WTC11 (cell line): Measurements from ENCODE around the gene CPEB3. TPM values are rescaled to one million over a fixed set of nuclear protein-coding genes. Genes with fewer than 3 reads are reported as not detected.

Experiments used
- ATAC-seq: fragments of 200-7000 bp; cut with Tn5 transposase; 2 replicates; pipeline ENCODE4 v1.10.0; 2021; ENCODE audit warnings: mild to moderate bottlenecking, moderate library complexity
- CTCF ChIA-PET: fragments of 300-600 bp; sonication (Branson Sonifier 250); formaldehyde crosslinking; loops from one replicate; lab custom pipeline; 2021; ENCODE audit warnings: antibody characterized with exemption; lab: Charles Lee
- POLR2A ChIA-PET: fragments of 350-600 bp; sonication (Branson Sonifier 250); formaldehyde crosslinking; loops from one replicate; lab custom pipeline; 2021; ENCODE audit warnings: antibody characterized with exemption; lab: Charles Lee
- DNase-seq: peaks from one replicate; pipeline ENCODE4 v3.0.0; 2021; ENCODE audit warnings: low spot score
- H3K27ac Mint-ChIP-seq: 2 replicates; pipeline ENCODE4 v1.8.0; 2021; ENCODE audit warnings: mixed read lengths
- H3K27me3 Mint-ChIP-seq: 2 replicates; pipeline ENCODE4 v1.8.0; 2021; ENCODE audit warnings: low read depth, mild to moderate bottlenecking, moderate library complexity, mixed read lengths
- H3K36me3 Mint-ChIP-seq: 2 replicates; pipeline ENCODE4 v1.8.0; 2021; ENCODE audit warnings: mixed read lengths
- H3K4me1 Mint-ChIP-seq: 2 replicates; pipeline ENCODE4 v1.8.0; 2022; ENCODE audit warnings: mixed read lengths
- H3K4me3 Mint-ChIP-seq: 2 replicates; pipeline ENCODE4 v1.8.0; 2021; ENCODE audit warnings: mild to moderate bottlenecking, moderate library complexity, mixed read lengths
- H3K9me3 Mint-ChIP-seq: 2 replicates; pipeline ENCODE4 v1.8.0; 2021; ENCODE audit warnings: mixed read lengths
- ELF4 ChIP-seq: sonication (generic); formaldehyde crosslinking; IDR thresholded peaks from 2 replicates; pipeline ENCODE4 v1.8.1; 2022; ENCODE audit warnings: low read depth, mild to moderate bottlenecking, moderate library complexity, missing genetic modification reagents
- GABPB1 ChIP-seq: sonication (generic); formaldehyde crosslinking; IDR thresholded peaks from 2 replicates; pipeline ENCODE4 v1.8.1; 2023; ENCODE audit warnings: mild to moderate bottlenecking, missing genetic modification reagents
- GTF2I ChIP-seq: fragments of 250-450 bp; sonication (Bioruptor Pico); conservative IDR thresholded peaks from 2 replicates; pipeline ENCODE4 v1.4.0; 2021; ENCODE audit warnings: mild to moderate bottlenecking
- NFATC4 ChIP-seq: fragments of 250-450 bp; sonication (Bioruptor Pico); IDR thresholded peaks from 2 replicates; pipeline ENCODE4 v1.9.0; 2021; ENCODE audit warnings: mild to moderate bottlenecking
- SOX15 ChIP-seq: fragments of 250-450 bp; sonication (Bioruptor Pico); IDR thresholded peaks from 2 replicates; pipeline ENCODE4 v1.9.0; 2021; ENCODE audit warnings: mild to moderate bottlenecking
- TEAD1 ChIP-seq: sonication (generic); formaldehyde crosslinking; IDR thresholded peaks from 2 replicates; pipeline ENCODE4 v1.8.0; 2022; ENCODE audit warnings: mild to moderate bottlenecking, missing genetic modification reagents
- ZNF671 ChIP-seq: fragments of 250-450 bp; sonication (Bioruptor Pico); IDR thresholded peaks from 2 replicates; pipeline ENCODE4 v1.8.0; 2021; ENCODE audit warnings: mild to moderate bottlenecking
- total RNA-seq: library from RNA; stranded (reverse); gene quantifications from 3 replicates; pipeline ENCODE4 v1.2.3, GENCODE V29; 2021
- TF ChIP-seq, protein P1 (sequence below): sonication (generic); formaldehyde crosslinking; IDR thresholded peaks from 2 replicates; pipeline ENCODE4 v1.8.1; 2022; ENCODE audit warnings: low read depth, missing genetic modification reagents, borderline replicate concordance
- TF ChIP-seq, protein P2 (sequence below): sonication (generic); formaldehyde crosslinking; IDR thresholded peaks from 2 replicates; pipeline ENCODE4 v1.8.0; 2023; ENCODE audit warnings: missing genetic modification reagents, mild to moderate bottlenecking, borderline replicate concordance
- TF ChIP-seq, protein P3 (sequence below): fragments of 250-450 bp; sonication (Bioruptor Pico); IDR thresholded peaks from 2 replicates; pipeline ENCODE4 v1.9.0; 2021; ENCODE audit warnings: mild to moderate bottlenecking
- TF ChIP-seq, protein P4 (sequence below): sonication (generic); formaldehyde crosslinking; IDR thresholded peaks from 2 replicates; pipeline ENCODE4 v1.8.1; 2022; ENCODE audit warnings: mild to moderate bottlenecking, moderate library complexity, missing genetic modification reagents
- TF ChIP-seq, protein P5 (sequence below): sonication (generic); formaldehyde crosslinking; IDR thresholded peaks from 2 replicates; pipeline ENCODE4 v1.8.0; 2022; ENCODE audit warnings: mild to moderate bottlenecking, missing genetic modification reagents

CPEB3 gene
- total RNA-seq, 1 experiment from 2014 or later: 2.4 TPM

DNA sequence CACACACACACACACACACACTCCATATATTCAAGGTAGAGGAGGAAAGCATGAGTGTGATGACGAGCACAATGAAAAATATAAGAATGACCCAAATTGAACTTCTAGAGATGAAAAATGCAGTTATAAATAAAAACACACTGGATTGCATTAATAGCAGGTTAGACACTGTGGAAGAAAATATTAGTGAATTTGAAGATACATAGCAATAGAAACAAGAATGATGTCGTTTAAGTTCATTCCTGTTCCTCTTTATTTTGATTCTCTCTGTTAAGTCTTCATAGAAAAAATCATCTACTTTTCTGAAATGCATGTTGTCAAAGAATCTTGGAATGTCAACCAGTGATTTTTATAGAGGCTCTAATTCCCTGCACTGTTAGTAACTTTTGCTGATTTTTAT, 288.9 kb downstream of the CPEB3 start:
- Mint-ChIP-seq H3K4me1 (no peaks in the 10 kb centered on the region), H3K36me3 (peaks cover 55% of the 10 kb centered on the region), H3K9me3 (peaks cover 3% of the 10 kb centered on the region; the same call in 1 of the 2 replicates), H3K4me3 (no peak overlapping the region), H3K27me3 (no peaks in the 10 kb centered on the region), H3K27ac (no peak overlapping the region)
- ATAC-seq (no peak), DNase-seq (no peak)
- POLR2A ChIA-PET: no interaction called here
- TF ChIP-seq, protein P1, sequence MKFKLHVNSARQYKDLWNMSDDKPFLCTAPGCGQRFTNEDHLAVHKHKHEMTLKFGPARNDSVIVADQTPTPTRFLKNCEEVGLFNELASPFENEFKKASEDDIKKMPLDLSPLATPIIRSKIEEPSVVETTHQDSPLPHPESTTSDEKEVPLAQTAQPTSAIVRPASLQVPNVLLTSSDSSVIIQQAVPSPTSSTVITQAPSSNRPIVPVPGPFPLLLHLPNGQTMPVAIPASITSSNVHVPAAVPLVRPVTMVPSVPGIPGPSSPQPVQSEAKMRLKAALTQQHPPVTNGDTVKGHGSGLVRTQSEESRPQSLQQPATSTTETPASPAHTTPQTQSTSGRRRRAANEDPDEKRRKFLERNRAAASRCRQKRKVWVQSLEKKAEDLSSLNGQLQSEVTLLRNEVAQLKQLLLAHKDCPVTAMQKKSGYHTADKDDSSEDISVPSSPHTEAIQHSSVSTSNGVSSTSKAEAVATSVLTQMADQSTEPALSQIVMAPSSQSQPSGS: no peak
- TF ChIP-seq GABPB1 (no peak), SOX15 (no peak), GTF2I (CRISPR knock-in tag) (no peak), NFATC4 (CRISPR knock-in tag) (no peak), ZNF671 (CRISPR knock-in tag) (no peak), ELF4 (no peak)
- TF ChIP-seq, protein P2, sequence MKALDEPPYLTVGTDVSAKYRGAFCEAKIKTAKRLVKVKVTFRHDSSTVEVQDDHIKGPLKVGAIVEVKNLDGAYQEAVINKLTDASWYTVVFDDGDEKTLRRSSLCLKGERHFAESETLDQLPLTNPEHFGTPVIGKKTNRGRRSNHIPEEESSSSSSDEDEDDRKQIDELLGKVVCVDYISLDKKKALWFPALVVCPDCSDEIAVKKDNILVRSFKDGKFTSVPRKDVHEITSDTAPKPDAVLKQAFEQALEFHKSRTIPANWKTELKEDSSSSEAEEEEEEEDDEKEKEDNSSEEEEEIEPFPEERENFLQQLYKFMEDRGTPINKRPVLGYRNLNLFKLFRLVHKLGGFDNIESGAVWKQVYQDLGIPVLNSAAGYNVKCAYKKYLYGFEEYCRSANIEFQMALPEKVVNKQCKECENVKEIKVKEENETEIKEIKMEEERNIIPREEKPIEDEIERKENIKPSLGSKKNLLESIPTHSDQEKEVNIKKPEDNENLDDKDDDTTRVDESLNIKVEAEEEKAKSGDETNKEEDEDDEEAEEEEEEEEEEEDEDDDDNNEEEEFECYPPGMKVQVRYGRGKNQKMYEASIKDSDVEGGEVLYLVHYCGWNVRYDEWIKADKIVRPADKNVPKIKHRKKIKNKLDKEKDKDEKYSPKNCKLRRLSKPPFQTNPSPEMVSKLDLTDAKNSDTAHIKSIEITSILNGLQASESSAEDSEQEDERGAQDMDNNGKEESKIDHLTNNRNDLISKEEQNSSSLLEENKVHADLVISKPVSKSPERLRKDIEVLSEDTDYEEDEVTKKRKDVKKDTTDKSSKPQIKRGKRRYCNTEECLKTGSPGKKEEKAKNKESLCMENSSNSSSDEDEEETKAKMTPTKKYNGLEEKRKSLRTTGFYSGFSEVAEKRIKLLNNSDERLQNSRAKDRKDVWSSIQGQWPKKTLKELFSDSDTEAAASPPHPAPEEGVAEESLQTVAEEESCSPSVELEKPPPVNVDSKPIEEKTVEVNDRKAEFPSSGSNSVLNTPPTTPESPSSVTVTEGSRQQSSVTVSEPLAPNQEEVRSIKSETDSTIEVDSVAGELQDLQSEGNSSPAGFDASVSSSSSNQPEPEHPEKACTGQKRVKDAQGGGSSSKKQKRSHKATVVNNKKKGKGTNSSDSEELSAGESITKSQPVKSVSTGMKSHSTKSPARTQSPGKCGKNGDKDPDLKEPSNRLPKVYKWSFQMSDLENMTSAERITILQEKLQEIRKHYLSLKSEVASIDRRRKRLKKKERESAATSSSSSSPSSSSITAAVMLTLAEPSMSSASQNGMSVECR: no peak
- TF ChIP-seq, protein P3, sequence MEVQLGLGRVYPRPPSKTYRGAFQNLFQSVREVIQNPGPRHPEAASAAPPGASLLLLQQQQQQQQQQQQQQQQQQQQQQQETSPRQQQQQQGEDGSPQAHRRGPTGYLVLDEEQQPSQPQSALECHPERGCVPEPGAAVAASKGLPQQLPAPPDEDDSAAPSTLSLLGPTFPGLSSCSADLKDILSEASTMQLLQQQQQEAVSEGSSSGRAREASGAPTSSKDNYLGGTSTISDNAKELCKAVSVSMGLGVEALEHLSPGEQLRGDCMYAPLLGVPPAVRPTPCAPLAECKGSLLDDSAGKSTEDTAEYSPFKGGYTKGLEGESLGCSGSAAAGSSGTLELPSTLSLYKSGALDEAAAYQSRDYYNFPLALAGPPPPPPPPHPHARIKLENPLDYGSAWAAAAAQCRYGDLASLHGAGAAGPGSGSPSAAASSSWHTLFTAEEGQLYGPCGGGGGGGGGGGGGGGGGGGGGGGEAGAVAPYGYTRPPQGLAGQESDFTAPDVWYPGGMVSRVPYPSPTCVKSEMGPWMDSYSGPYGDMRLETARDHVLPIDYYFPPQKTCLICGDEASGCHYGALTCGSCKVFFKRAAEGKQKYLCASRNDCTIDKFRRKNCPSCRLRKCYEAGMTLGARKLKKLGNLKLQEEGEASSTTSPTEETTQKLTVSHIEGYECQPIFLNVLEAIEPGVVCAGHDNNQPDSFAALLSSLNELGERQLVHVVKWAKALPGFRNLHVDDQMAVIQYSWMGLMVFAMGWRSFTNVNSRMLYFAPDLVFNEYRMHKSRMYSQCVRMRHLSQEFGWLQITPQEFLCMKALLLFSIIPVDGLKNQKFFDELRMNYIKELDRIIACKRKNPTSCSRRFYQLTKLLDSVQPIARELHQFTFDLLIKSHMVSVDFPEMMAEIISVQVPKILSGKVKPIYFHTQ (CRISPR knock-in tag): no peak
- TF ChIP-seq, protein P4, sequence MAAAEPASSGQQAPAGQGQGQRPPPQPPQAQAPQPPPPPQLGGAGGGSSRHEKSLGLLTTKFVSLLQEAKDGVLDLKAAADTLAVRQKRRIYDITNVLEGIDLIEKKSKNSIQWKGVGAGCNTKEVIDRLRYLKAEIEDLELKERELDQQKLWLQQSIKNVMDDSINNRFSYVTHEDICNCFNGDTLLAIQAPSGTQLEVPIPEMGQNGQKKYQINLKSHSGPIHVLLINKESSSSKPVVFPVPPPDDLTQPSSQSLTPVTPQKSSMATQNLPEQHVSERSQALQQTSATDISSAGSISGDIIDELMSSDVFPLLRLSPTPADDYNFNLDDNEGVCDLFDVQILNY (CRISPR knock-in tag): no peak
- TF ChIP-seq, protein P5, sequence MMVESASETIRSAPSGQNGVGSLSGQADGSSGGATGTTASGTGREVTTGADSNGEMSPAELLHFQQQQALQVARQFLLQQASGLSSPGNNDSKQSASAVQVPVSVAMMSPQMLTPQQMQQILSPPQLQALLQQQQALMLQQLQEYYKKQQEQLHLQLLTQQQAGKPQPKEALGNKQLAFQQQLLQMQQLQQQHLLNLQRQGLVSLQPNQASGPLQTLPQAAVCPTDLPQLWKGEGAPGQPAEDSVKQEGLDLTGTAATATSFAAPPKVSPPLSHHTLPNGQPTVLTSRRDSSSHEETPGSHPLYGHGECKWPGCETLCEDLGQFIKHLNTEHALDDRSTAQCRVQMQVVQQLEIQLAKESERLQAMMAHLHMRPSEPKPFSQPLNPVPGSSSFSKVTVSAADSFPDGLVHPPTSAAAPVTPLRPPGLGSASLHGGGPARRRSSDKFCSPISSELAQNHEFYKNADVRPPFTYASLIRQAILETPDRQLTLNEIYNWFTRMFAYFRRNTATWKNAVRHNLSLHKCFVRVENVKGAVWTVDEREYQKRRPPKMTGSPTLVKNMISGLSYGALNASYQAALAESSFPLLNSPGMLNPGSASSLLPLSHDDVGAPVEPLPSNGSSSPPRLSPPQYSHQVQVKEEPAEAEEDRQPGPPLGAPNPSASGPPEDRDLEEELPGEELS (CRISPR knock-in tag): no peak
- CTCF ChIA-PET: interaction anchor here (0.6 kb wide), 1 partner anchor 64 kb away, joined by 3 read pairs; no protein-coding TSS in a partner anchor

DNA sequence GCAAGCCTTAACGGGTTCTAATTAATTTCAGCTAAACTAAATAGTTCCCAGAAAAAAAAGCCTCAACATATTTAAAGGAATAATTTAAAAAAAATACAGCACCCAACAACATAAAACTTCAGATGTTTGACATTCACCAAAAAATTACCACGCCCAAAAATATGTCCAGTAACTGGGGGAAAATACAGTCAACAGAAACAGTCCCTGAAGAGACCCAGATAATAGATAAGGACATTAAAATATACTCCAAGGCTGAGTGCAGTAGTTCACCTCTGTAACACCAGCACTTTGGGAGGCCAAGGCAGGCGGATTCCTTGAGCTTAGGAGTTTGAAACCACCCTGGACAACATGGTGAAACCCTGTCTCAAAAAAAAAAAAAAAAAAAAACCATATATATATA, 289.3 kb downstream of the CPEB3 start:
- H3K36me3 Mint-ChIP-seq: peaks cover 58% of the 10 kb centered on the region
- no peak overlapping the region for H3K4me3 Mint-ChIP-seq
- H3K9me3 Mint-ChIP-seq: peaks cover 3% of the 10 kb centered on the region; the same call in 1 of the 2 replicates
- H3K27ac Mint-ChIP-seq: no peak overlapping the region
- TF ChIP-seq TEAD1 (CRISPR knock-in tag): no peak
- no peaks in the 10 kb centered on the region for H3K4me1 Mint-ChIP-seq
- H3K27me3 Mint-ChIP-seq: no peaks in the 10 kb centered on the region
- DNase-seq (no peak), ATAC-seq (no peak)
- ChIA-PET CTCF (interaction anchor here (0.6 kb wide), 1 partner anchor 64 kb away, joined by 3 read pairs; no protein-coding TSS in a partner anchor), POLR2A (no interaction called here)

Other genes starting within 250 kb of the CPEB3 start
- gene MARCHF5, start 89 bp upstream of the CPEB3 start, total RNA-seq: 26.7 to 32.2 TPM (median 26.8 TPM) in 3 replicates